ENCODE data around the gene ORC6. TPM values are rescaled to one million over a fixed set of nuclear protein-coding genes. Genes with fewer than 3 reads are reported as not detected.

The ORC6 gene
- total RNA-seq, 2 donors from 2014 or later: 4.9 TPM; not detected in 1

GRCh38 chr16:46743232-46743719, 53.8 kb downstream of the ORC6 start:
- ATAC-seq (no peak), DNase-seq (peak in 1 of 4 donors; percentile 18)
- Histone ChIP-seq H3K27ac (peak overlapping the region in 1 of 4 donors; percentile 62), H3K4me3 (no peak overlapping the region), H3K4me1 (no peaks in the 10 kb centered on the region), H3K36me3 (replicated peaks in 1 of 2; ENCODE audit: insufficient read depth in 1 of 2, low read depth in 2 of 2) (no peaks in the 10 kb centered on the region), H3K27me3 (no peaks in the 10 kb centered on the region), H3K9me3 (no peaks in the 10 kb centered on the region)
- no peak for TF ChIP-seq CTCF (IDR thresholded peaks at IDR 0.05)
- no peak for TF ChIP-seq POLR2A (IDR thresholded peaks at IDR 0.05)
- intact Hi-C loops (cut with DNase I): no loop called here
- 27 to 28% methylated on average over 6 to 10 of the region's 10 CpGs for WGBS, 2 donors

DNA sequence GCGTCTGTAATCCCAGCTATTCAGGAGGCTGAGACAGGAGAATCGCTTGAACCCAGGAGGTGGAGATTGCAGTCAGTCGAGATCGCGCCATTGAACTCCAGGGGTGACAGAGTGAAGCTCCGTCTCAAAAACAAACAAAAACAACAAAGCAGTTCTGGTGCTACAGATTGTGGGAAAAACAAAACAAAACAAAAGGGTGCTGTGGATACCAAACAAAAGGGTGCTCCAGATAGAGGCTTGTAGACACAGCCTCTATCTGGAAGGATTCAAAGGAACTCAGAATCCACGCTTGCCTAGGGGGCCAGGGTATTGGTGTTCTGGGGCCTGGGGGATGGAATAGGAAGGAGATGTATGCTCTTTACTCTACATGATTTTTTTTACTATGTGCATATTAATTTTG, 56.2 kb downstream of the ORC6 start:
- TF ChIP-seq POLR2A (IDR thresholded peaks at IDR 0.05) (no peak), CTCF (IDR thresholded peaks at IDR 0.05) (no peak)
- Histone ChIP-seq H3K36me3 (replicated peaks in 1 of 2; ENCODE audit: insufficient read depth in 1 of 2, low read depth in 2 of 2) (no peaks in the 10 kb centered on the region), H3K4me1 (no peaks in the 10 kb centered on the region), H3K4me3 (no peak overlapping the region), H3K27me3 (no peaks in the 10 kb centered on the region), H3K27ac (no peak overlapping the region), H3K9me3 (no peaks in the 10 kb centered on the region)
- 64 to 76% methylated on average over 7 of the region's 7 CpGs for WGBS, 2 donors
- intact Hi-C loops (cut with DNase I): no loop called here
- ATAC-seq: no peak
- DNase-seq: no peak

GRCh38 chr16:46746821-46747776, 57.6 kb downstream of the ORC6 start:
- 80 to 84% methylated on average over 13 to 15 of the region's 15 CpGs for WGBS, 2 donors
- Histone ChIP-seq H3K4me1 (no peaks in the 10 kb centered on the region), H3K9me3 (no peaks in the 10 kb centered on the region), H3K36me3 (replicated peaks in 1 of 2; ENCODE audit: insufficient read depth in 1 of 2, low read depth in 2 of 2) (no peaks in the 10 kb centered on the region), H3K27me3 (no peaks in the 10 kb centered on the region), H3K27ac (no peak overlapping the region), H3K4me3 (no peak overlapping the region)
- DNase-seq (no peak), ATAC-seq (no peak)
- intact Hi-C loops (cut with DNase I): no loop called here
- TF ChIP-seq POLR2A (IDR thresholded peaks at IDR 0.05) (no peak), CTCF (IDR thresholded peaks at IDR 0.05) (no peak)

Other genes starting within 250 kb of the ORC6 start
- gene SHCBP1, start 68.3 kb upstream of the ORC6 start, total RNA-seq: under 1 TPM in 1 of 2 donors, not detected in 1; 0.26 TPM
- gene VPS35, start 481 bp upstream of the ORC6 start, total RNA-seq: 10 to 100 TPM; 14.5 to 40.5 TPM
- under 1 TPM in 1 of 2 donors, not detected in 1; 0.26 TPM for gene MYLK3, start 58.7 kb downstream of the ORC6 start, total RNA-seq
- gene C16orf87, start 141.5 kb downstream of the ORC6 start, total RNA-seq: 10 to 100 TPM in 1 of 2 donors, 1 to 10 TPM in 1; 3.1 to 11.5 TPM
- 10 to 100 TPM; 52.1 to 83.1 TPM for gene GPT2, start 194.7 kb downstream of the ORC6 start, total RNA-seq

All from body of pancreas (tissue), 4 donors.